DMS79 treated with DMSO at 0.1 percent for 48 hours (cell line): ENCODE results near the gene IGFBP5.

ENCODE experiments used
- DNase-seq: peaks from one replicate; lab custom pipeline; 2025; lab: John Stamatoyannopoulos, UW

Gene IGFBP5

DNA sequence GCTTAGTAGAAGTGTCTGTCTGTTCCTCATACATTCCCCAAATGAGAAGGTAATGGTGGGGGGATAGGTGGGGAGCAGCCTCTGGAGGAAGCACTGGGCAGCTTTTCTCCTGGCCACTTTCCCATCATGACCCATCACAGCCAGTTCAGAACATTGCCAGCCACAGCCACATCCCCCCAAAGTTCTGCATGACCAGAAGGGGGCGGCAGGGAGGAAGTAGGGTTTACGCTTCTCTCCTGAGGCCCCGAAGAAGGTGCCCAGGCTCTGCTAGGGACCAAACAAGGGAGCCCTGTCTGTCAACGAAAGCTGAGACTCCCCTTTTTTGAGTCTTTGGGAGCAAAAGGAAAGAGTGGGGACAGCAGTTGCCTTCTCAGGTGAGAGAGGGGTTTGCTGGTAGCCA lies 7.7 kb downstream of the IGFBP5 start:
- DNase-seq: no peak

DNA sequence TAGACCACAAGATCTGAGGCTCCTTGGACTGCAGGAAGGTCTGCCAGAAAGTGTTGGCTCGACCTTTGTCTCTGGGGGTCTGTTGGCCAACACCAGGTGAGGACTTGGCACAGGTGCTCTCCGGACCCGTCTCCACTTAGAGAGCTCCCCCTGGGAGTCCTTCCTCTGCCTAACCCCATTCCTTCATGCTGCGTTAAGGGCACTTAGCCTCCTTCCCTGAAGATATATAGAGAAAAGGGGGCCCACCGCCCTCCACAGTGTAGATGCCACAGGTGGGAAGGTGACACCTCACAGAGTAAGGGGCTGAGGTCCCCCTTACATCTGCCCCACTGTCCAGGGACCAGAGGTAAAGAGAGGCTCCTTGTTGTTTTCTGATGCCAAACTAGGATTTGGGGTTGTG lies 8.2 kb downstream of the IGFBP5 start:
- no peak for DNase-seq

DNA sequence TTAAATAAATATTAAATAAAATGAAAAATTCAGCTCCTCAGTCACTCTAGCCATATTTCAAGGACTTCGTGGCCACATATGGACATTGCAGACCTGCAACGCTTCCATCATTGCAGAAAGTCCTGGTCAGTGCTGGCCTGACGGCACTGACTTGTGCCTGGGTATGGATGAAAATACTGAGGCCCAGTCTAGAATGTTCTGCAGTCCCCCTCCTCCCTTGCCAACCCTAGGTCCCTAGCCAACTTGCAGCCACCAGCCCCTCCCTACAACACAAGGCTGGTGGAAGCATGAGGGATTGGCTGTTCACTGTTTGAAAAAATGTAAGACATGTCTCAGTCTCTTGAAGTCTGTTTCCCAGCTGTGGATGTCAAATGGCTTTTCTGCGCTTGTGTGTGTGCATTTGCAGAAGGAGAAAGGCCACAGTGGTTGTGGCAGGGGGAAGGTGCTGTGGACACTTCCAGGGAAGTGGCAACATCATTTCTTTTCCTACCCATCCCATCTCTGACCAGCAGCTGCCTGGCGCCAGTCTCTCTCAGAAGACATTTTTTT lies 9.9 kb downstream of the IGFBP5 start:
- DNase-seq: no peak

DNA sequence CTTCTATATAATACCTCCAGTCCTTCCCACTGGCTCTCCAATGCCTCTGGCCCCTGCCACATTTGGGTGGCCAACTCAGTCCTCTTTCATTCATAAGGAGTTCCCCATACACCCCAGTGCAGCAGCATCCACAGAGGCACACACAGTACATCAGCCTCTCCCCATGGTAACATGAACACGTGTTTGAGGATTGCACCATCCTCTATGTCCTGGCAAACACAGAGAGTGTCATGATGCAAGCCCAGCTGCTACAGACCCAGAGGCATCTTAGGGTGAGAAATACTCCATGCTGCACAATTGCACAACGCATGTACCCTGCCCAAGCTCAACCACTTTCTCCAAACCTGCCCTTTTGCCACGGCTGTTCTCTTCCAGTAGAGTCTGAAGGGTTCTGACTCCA lies 11.5 kb downstream of the IGFBP5 start:
- no peak for DNase-seq

DNA sequence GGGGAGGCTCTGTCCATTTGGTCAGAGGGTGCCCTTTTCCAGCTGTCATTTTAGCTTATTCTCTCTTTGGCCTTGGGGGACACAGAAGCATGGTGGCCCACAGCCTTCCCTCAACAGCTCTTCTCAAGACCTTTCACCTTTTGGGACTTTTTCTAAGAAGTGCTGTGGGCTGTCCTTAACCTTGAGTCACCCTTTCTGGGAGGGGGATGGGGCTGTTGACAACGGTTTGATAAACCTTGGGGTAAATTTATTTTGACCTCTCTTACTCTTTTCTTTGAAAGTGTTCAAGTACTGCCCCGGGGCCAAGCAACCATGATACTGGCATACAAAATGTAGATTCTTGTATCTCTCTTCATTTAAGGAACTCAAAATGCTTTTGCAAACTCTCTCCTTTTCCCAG lies 13.7 kb downstream of the IGFBP5 start:
- DNase-seq: no peak

DNA sequence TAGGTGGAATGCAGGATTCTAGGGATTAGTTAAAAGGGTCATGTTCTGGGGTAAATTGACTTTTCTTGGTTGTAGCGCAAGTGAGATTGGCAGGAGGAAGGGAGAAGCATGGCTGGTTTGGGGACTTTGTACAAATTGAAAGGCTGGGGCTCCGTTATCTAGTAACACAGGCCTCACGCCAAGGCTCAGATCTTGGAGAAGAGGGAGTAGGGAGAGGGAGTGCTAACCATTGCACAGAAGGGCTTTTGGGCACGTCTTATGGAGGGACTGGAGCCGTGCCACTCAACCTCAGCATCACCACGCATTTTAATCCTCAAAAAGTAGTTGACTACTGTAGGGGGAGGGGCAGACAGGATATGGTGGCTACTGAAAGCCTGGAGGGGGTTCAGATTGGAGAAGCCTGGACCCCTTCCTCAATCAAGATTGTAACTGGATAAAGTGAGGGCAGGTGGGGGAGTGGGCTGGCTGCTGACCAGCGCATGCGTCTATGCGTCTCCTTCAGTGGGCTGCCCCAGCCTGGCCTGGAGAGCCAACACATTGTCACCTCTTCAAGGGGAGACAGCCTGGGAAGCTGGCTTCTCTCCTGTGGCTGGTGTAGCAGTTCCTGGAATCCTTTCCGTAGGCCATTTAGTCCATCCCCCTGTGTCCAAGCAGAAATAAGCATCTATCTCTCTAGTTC lies 14.3 kb downstream of the IGFBP5 start:
- DNase-seq: no peak

DNA sequence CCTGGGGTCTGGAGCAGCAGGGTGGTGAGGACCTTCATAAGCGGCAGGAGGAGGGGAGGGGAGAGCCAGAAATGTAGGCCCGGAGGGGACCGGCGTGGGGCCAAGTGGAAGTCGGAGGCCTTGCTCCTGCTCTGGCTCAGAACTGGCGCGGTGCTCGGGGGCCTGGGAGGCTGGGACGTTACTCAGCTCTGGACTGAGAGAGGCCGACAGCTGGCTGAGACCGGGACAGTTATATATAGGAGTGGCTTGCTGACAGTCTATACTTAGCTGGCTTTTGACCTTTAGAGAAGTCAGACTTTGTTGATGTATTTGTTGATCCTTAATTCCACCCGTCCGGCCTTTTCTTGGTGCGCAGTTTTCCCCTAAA lies 15.7 kb downstream of the IGFBP5 start:
- DNase-seq: no peak

DNA sequence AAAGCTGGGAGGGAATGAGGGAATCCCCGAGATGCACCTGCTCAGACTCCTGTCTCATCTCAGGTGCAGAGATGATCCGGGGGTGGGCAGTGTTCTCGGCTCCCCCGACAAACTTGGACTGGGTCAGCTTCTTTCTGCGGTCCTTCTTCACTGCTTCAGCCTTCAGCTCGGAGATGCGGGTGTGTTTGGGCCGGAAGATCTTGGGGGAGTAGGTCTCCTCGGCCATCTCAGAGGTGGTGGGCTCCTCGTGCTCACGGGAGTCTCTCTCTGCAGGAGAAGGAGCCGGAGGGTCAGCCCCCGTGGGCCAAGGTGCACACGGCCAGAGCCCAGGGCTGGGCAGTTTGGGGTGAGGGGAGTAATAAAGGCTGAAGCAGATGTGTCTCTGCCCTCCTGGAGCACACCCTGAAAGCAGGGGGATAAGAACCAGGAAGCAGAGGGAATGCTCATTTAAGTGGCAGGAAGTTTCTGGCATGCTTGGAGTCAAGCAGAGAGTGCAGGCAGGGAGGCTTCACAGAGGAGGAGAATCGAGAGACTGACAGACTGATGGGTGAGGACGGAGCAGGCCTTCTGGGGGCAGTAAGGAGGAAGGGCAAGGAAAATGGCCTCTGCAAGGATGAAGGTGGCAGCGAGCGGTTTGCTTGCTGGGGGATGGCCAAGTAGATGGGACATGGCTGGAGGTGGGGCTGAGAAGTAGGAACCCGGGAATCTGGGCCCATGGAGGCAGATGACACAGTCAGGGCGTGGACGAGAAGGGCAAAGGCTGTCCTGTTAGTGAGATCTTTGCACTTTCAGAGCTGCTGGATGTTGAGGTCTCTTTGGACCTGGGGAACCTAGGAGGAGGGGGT lies 16.3 kb downstream of the IGFBP5 start:
- DNase-seq: no peak

DNA sequence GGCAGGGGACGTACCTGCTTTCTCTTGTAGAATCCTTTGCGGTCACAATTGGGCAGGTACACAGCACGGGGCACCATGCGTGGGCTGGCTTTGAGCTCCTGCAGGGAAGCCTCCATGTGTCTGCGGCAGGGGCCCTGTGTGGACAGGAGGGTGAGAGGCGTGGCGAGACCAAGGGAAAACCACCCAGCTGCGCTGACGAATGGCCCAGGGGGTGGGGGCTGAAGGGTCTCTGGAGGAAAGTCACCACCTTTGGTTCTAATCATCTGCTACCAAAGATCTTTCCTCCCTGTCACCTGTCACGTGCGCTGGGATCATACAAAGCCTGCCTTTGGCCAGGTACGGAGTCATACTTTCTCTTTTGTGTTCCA lies 17.3 kb downstream of the IGFBP5 start:
- no peak for DNase-seq

DNA sequence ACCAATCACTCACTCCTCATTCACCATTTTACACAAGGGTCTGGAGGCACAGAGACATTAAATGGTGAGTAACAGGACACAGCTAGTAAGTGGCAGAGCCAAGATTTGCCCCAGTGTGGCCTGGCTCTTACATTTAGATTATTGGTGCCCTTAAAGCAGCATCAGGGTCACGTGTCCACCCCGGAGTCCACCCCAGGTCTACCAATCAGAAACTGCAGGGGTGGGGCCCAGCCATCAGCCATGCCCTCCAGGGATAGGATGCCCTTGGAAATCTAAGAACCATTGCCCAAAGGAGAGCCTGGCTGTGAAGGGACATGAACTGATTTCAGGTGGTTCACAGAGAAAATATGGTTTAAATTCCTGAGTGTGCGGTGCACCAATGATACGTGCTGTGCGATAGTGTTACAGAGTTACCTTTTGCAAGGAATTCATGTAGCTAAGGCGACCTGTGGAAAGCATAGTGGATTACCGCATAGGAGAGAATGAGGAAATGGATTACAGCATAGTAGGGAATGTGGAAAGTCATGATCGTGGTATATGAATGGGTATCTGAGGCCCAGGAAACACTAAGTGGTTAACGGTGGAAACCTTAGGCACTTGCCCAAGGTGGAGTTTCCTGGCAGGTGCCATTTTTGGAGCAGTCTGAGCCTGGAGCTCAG lies 17.8 kb downstream of the IGFBP5 start:
- no peak for DNase-seq

DNA sequence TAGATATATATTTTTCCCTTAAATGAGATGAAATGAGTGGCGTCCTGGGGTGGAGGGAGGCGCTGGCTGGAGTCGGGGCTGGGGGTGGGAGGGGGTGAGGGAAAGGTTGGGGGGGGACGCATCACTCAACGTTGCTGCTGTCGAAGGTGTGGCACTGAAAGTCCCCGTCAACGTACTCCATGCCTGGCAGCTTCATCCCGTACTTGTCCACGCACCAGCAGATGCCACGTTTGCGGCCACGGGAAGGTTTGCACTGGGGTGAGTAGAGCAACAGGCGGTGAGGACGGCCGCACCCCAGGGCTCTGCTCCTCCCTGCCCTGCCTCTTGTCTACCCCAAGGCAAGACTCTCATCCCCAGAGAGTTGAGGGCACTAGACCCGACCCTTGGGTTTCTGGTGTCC lies 18.7 kb downstream of the IGFBP5 start:
- no peak for DNase-seq

DNA sequence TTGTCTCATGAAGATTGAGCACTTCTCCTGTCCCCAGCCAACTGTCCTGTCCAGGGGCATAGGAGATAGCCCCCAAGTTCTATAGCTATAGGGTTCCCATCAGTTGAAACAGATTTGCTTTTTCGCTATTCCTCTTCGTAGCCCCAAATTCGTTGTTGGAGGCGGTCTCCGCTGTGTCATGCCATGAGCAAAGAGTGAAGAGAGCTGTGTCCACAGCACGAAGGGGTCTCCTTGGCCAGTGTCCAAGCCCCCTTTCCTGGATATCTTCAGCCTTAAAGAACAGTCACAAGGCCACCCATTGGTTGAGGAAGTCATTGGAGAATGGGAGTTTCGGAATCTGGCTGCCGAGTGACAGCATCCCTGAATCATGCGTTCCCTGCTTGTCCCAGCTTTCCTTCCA lies 21.0 kb downstream of the IGFBP5 start:
- DNase-seq: no peak

DNA sequence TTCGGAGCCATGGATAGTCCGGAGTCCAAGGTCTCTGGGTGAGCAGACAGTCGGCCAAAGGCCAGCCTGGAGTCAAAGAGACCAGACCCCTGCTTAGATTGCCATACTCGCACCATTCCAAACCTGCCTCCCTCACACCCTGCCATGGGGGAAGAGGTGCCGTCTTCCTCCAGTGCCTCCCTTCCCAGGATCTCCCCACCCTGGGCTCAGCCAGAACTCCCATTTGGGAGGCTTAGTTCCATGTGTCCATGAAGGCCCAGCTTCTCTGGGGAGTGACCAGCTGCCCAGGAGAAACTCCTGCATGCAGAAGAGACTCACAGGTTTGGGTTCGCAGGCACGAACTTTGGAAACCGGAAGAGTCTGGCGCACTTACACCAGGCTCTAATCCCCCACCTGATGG lies 21.7 kb downstream of the IGFBP5 start:
- DNase-seq: no peak

DNA sequence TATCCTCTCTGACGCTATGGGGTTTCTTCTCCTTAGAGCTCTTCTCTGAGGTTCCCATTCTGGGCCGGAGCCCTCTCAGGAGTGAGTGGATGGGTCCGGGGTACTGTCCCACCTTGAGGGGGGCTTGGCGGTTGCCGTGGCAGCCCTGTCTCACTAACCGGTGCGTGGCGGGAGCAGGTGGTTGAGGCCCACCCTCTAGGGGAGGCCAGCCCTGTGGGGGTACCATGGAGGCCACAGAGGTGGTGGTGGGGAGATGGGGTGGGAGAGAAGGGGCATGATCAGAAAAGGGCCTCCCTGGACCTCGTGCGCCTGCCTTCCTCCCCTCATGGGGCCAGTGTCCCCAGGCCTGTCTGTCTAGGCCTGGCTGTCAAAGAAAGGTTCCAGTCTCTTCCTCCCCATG lies 22.3 kb downstream of the IGFBP5 start:
- no peak for DNase-seq

DNA sequence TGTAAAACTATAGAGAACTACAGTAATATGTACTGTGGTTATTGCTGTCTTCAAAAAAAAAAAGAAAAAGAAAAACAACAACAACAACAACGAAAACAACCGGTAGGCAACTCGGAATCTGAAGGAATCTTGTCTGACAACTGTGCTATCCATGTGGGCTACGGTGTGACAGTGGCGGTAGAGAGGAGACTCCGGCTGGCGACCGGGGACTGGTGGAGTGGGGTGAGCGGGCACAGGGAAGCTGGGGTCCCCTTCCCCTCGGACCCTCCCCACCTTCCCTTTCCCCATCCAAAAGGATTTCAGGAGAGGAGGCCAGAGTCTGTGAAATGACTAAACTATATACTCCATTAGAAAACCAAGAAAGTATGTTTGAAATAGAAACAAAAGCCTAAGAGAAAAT lies 22.9 kb downstream of the IGFBP5 start:
- no peak for DNase-seq

DNA sequence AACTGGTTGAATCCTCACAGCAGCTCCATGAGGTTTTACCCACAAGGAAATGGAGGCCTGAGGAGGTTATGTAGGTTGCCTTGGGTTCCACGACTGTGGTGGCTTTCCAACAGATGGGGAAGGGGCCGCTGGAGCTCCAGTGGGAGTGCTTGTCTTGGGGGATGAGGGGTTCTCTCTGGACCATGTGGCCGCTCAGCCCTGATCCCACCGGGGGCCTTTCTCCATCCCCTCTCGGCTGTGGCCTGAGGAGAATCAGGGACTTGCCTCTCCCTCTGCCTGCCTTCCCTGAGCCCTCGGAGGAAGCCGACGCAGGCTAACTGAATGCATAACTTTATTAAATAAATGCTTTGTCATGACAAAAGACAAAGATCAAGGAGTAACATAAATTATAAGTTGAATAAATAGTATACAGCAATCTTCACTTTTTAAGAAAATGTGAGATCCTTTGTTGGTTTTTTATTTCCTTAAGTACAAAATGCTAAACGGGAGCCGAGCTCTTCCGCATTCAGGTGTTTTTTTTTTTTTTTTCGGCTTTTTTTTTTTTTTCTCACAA lies 23.5 kb downstream of the IGFBP5 start:
- no peak for DNase-seq

DNA sequence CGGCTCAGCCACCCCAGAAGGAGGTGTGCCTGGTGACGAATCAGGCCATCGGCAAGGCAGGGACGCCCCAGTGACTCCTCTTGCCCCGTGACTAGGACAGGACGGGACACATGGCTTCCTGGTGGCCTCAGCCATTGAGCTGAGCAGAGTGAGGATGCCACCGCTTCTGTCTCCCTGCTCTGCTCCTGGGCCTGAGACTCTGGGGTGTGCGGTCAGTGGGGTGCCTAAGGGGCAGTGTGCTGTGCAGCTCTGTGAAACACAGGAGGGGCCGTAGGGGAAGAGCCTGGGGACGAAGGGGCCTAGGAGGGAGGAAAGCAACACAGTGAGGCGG lies 24.3 kb downstream of the IGFBP5 start:
- no peak for DNase-seq

DNA sequence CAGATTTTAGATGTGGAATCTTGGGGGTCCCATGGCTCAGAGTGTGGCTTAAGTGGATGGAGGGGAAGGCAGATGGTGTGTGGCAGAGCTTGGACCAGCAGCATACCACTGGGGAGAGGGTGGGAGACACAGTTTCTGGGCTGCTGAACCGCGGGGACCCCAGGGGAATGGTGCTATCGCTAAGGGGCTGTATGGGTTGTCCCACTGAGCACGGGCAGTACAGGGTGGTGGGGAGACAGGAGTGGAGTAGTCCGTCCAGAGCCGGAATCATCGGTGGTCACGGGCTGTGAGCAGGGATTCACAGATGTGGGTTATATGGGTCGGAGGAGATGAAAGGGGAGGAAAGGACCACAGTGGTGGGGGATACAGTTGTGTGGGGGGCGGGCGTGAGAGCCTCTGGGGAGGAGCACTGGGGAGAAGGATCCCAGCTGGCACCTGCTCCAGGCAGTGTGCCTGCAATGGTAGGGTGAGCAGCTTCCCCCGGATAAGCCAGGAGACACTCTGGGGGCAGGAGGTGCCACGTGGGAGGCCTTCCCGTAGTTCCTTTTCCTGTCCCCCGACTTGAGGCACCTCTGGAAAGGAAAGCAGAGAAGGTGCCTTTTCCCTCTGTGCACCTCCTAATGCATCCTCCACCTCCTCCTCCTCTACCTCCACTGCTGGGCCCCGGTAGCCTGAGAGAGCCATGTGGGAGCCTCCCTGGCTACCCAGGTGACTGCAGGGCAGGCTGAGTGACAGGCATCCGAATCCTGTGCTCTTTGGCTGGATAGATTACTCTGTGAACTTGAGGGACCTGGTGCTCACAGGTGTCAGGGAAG lies 24.9 kb downstream of the IGFBP5 start:
- no peak for DNase-seq

DNA sequence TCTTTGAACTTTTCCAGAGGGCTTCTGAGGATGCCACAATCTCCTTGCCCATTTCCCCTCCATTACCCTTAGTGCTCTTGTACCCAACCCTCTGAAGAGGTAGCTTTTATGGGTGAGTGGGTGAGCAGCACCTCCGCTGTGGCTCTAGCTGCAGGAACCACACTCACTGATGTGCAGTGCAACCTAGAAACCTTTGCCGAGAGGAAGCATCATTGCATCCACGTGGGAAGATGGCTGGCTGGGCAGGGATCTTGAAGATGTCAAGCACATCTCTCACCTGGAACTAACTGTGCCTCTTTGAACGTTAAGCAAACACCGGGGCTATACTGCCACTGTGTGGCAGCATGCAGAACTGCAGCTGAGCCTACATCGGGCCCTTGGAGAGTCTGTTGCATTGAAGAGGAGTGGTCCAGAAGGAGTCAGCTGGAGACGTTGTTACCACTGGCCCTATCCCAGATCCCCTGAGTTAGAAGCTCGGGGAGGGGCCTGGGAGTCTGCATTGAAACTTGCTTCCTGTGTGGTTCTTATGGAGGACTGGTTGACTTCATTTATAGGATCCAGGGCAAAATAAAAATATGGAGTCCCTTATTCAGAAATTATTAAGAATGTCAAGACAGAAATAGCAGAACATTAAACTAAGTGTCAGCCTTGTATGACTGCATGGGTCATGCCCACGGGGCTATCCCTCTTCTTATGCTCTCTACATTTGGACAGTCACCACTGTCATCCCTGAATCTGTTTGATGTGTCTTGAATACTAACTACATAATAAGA lies 28.7 kb downstream of the IGFBP5 start:
- peak; percentile 79 for DNase-seq

DNA sequence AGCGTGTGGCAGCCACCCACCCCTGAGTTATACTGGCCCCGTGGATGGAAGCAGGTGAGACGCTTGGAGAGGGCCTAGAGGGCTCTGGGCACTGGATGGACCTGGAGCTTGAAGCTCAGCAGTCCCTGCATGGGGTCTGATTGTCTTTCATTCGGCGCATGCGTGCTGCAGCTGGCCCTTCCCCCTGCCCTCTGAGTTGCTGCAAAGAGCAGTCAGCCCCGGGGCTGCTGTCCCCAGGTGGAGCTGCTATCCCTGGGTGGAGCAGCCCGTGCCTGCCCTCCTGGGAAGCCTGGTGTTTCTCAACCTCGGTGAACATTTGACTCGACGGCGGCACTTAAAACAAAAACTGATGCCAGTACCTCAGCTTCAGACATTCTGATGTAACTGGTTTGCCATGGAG lies 29.6 kb downstream of the IGFBP5 start:
- DNase-seq: peak; percentile 79

DNA sequence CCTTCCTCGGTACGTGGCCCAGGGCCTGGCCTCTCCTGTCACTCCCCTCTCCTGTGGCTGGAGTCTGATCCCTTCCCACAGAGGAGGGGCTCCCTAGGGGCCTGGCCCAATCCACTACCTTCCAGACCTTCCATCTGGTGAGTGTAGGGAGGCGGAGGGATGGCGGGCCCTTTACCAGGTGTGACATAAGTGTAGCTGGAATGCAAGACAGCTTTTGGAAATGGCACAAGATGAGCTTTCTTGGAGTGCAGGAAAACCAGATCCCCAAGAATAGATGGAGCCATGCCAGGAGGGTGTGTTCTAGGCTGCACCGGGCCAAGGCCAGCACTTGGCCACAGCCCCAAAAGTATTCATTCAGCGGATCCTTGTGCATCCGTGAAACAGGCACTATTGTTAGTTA lies 30.1 kb downstream of the IGFBP5 start:
- peak; percentile 85 for DNase-seq
